GM12865 (cell line): ENCODE measurements around the gene ILKAP.

Experiments
- DNase-seq: peaks from one replicate; pipeline ENCODE4 v3.0.0; 2010; ENCODE audit warnings: low read depth
- H3K4me3 ChIP-seq: 2 replicates; pipeline ENCODE4 v1.5.1; 2011; ENCODE audit warnings: mild to moderate bottlenecking, low read depth, low read length, control low read depth
- TF ChIP-seq, protein P1 (sequence below): IDR thresholded peaks from 2 replicates; pipeline ENCODE4 v1.5.1; 2011; ENCODE audit warnings: low read length, control low read depth, low read depth, inconsistent platforms; ENCODE audit not compliant: insufficient read depth; ENCODE audit errors: missing control alignments

Gene ILKAP

DNA sequence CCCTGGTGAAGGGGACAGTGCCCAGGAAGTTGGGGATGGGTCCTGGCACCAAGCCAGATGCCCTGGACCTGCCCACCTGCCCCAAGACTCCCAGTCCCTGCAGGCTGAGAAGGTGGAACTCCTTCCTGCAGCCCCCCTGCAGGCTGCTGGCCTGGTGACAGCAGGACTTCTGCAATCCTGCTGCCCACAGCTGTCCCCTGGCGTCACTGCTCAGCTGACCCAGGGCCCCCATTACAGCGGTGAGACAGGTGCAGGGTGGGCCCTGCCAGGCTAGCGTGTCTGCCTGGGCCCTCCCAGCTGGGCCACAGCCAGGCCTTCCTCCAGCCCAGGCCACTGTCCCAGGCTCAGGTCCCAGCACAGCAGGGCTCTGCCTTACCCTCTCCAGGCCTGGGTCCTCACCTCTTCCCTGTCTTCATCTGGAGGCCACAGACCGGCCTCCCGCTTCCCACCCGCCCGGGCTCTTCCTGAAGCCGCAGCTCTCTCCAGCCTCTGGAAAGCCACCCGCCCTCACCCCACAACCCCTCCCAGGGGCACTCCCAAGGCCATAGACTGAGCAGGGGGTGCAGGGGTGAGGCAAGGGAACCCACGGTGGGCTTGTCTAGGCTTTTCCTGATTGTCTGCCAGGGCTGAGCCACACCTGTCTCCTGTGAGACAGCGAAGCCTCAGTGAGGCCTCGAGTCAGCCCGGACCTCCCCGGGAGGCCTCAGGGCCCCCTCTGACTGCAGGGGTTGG, 53.5 kb downstream of the ILKAP start:
- TF ChIP-seq, protein P1, sequence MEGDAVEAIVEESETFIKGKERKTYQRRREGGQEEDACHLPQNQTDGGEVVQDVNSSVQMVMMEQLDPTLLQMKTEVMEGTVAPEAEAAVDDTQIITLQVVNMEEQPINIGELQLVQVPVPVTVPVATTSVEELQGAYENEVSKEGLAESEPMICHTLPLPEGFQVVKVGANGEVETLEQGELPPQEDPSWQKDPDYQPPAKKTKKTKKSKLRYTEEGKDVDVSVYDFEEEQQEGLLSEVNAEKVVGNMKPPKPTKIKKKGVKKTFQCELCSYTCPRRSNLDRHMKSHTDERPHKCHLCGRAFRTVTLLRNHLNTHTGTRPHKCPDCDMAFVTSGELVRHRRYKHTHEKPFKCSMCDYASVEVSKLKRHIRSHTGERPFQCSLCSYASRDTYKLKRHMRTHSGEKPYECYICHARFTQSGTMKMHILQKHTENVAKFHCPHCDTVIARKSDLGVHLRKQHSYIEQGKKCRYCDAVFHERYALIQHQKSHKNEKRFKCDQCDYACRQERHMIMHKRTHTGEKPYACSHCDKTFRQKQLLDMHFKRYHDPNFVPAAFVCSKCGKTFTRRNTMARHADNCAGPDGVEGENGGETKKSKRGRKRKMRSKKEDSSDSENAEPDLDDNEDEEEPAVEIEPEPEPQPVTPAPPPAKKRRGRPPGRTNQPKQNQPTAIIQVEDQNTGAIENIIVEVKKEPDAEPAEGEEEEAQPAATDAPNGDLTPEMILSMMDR = no peak
- no peak for DNase-seq
- no peak overlapping the region for H3K4me3 ChIP-seq

DNA sequence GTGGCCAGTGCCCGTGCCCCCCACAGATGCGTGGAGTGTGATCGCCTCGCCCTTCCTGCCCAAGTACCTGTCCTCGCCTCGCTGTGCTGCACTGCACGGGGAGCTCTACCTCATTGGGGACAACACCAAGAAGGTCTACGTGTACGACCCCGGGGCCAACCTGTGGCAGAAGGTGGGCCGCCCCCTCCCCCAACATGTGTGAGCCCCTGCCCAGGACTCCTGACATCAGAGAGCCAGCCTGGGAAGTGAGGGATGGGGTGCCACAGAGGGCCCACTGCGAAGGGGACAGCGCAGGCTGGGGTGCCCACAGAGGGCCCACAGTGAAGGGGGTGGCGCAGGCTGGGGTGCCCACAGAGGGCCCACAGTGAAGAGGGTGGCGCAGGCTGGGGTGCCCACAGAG, 54.5 kb downstream of the ILKAP start:
- DNase-seq = no peak

DNA sequence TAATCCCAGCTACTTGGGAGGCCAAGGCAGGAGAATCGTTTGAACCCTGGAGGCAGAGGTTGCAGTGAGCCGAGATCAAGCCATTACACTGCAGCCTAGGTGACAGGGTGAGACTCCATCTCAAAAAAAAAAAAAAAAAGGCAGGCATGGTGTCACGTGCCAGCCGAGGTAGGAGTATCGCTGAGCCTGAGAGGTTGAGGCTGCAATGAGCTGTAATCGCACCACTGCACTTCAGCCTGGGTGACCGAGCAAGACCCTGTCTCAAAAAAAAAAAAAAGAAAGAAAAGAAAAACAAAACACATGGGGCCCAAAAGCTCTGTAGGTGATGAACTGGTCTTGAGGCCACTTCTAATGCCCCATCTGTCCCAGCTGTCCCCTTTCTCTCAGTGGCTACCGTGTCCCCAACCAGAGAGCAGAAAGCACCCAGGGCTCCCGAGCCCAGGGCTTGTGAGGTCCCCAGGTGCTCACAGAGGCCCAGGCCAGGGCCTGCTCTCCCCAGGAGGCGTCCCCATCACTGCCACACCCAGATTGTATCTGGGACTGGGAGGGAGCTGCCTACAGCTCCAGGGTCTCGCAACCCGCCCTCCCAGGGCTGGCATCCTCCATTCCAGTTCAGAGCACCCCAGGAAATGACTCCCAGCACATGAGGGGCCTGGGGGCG, 56.5 kb downstream of the ILKAP start:
- TF ChIP-seq, protein P1 = no peak
- H3K4me3 ChIP-seq = no peak overlapping the region
- DNase-seq = no peak

More for the DNA sequence above, 54.5 kb downstream of the ILKAP start:
- TF ChIP-seq, protein P1 = no peak
- H3K4me3 ChIP-seq = no peak overlapping the region

DNA sequence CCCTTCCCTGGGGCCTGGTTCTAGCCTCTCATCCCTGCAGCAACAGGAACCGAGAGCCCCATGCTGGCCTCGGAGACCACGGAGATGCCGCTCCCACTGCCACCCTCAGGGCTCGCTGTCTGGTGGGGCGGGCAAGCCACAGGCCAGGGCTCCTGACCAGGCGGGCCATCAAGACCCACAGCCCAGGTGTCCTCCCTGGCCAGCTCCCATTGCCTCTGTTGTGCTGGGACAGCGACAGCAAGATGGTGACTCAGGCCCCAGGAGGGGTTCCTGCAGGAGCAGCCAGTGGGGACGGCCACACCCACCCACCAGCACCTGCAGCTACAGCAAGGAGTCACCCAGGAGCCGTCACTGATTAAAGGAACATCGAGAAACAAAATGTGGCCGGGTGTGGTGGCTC, 57.6 kb downstream of the ILKAP start:
- no peak overlapping the region for H3K4me3 ChIP-seq
- no peak for DNase-seq
- TF ChIP-seq, protein P1 = no peak

DNA sequence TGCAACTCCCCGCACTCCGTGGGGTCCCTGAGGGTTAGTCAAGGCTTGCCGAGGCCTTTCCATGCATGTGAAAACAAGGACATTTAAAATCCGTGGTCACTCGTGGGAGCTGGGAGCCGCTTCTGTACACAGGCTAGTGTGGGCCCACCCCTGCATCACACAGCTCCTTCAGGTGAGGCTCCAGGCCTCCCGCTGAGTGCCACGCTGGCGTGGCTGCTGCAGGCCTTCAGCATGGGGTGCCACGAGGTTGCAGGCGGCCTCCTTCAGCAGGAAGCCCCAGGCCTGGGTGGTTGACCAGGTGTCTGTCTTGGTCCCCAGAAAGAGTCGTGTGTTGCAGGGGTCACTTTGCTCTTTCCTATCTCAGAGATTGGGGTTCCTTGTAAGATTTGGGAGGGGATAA, 58.4 kb downstream of the ILKAP start:
- no peak for DNase-seq
- no peak overlapping the region for H3K4me3 ChIP-seq
- TF ChIP-seq, protein P1 = no peak

DNA sequence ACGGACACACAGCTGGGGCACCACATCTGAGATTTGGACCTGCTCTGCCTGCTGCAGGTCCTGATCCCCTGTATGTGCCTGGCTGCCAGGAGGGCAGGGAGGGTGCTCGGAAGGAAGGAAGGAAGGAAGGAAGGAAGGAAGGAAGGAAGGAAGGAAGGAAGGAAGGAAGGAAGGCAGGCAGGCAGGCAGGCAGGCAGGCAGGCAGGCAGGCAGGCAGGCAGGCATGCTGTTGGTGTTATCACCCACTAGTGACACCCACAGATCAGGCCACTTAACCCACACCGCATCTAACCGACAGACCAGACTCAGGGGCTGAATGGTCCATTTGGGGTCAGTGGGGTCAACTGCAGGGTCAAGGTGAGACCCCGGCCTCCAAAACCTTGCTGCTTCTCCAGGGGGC, 59.2 kb downstream of the ILKAP start:
- TF ChIP-seq, protein P1 = no peak
- DNase-seq = no peak
- no peak overlapping the region for H3K4me3 ChIP-seq
